Measurements from ENCODE around the gene RAB19.

DNA sequence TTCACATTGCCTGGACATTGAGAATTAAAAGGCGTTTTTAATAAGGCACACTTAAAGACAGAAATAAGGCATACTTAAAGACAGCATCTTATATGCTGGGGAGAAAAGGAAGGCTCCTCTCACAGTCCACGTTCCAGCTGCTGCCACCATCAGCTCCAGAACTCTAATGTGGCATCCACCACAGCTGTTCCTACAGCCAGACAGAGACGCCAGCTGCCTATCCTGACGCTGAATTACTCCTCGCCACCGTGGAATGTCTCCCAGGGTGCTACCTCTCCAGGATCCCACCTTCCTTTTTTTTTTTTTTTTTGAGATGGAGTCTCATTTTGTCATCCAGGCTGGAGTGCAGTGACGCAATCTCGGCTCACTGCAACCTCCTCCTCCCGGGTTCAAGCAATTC lies 36.3 kb upstream of the RAB19 start:
- no peak for TF ChIP-seq BHLHE40 (IDR thresholded peaks at IDR 0.05; ENCODE audit: borderline replicate concordance)
- TF ChIP-seq FOXA1 (IDR thresholded peaks at IDR 0.05): no peak

Measured in HEK293T (cell line).